Keratinocyte (primary cell): ENCODE measurements around the gene SHCBP1L. TPM values are rescaled to one million over a fixed set of nuclear protein-coding genes. Genes with fewer than 3 reads are reported as not detected.

Experiments
- DNase-seq: peaks from one replicate; pipeline ENCODE4 v3.0.0-alpha.2; 2011; ENCODE audit warnings: low read depth, missing footprints, low spot score
- FAIRE-seq: peaks from 2 replicates; lab custom pipeline; 2011; peaks lifted over from hg19 to GRCh38; lab: Jason Lieb, UNC
- H2AFZ ChIP-seq: 2 replicates; pipeline ENCODE4 v1.6.0; 2012; ENCODE audit warnings: low read length, control low read depth, inconsistent platforms; ENCODE audit not compliant: control insufficient read depth
- H3K27ac ChIP-seq: 2 replicates; pipeline ENCODE4 v1.5.1; 2011; ENCODE audit warnings: low read length; ENCODE audit not compliant: control insufficient read depth, insufficient read depth
- H3K27me3 ChIP-seq: 3 replicates; pipeline ENCODE4 v1.6.0; 2011; ENCODE audit warnings: low read length; ENCODE audit not compliant: control insufficient read depth, insufficient read depth; ENCODE audit errors: extremely low read depth
- H3K36me3 ChIP-seq, 2 experiments: 2 replicates in 1 of 2; 3 replicates in 1 of 2; pipeline ENCODE4 v1.5.1; 2011; ENCODE audit warnings: low read length in 2 of 2, mild to moderate bottlenecking in 1 of 2; ENCODE audit not compliant: control insufficient read depth in 2 of 2, insufficient read depth in 2 of 2; ENCODE audit errors: extremely low read depth in 1 of 2
- H3K4me1 ChIP-seq: 3 replicates; pipeline ENCODE4 v1.5.1; 2011; ENCODE audit warnings: low read length; ENCODE audit not compliant: control insufficient read depth, insufficient read depth; ENCODE audit errors: extremely low read depth
- H3K4me2 ChIP-seq: 3 replicates; pipeline ENCODE4 v1.6.0; 2011; ENCODE audit warnings: low read depth, low read length; ENCODE audit not compliant: control insufficient read depth, insufficient read depth; ENCODE audit errors: extremely low read depth
- H3K4me3 ChIP-seq, 3 experiments: fragments of 200-600 bp in 1 of 3; sonication (generic) in 1 of 3; 2 replicates in 2 of 3; 3 replicates in 1 of 3; pipeline ENCODE4 v1.5.1; 2011 to 2016; ENCODE audit warnings: low read length in 3 of 3, mild to moderate bottlenecking in 3 of 3, control low read depth in 2 of 3, inconsistent platforms in 1 of 3, low read depth in 1 of 3, mixed read lengths in 1 of 3, mixed run types in 1 of 3, moderate library complexity in 1 of 3; ENCODE audit not compliant: control insufficient read depth in 2 of 3, insufficient read depth in 2 of 3; ENCODE audit errors: extremely low read depth in 1 of 3
- H3K79me2 ChIP-seq: 2 replicates; pipeline ENCODE4 v1.6.0; 2012; ENCODE audit warnings: low read length; ENCODE audit not compliant: control insufficient read depth, insufficient read depth
- H3K9ac ChIP-seq: 3 replicates; pipeline ENCODE4 v1.6.0; 2011; ENCODE audit warnings: low read length; ENCODE audit not compliant: control insufficient read depth, insufficient read depth; ENCODE audit errors: extremely low read depth
- H3K9me1 ChIP-seq: 3 replicates; pipeline ENCODE4 v1.6.0; 2011; ENCODE audit warnings: low read length; ENCODE audit not compliant: control insufficient read depth, insufficient read depth; ENCODE audit errors: extremely low read depth
- H3K9me3 ChIP-seq: 2 replicates; pipeline ENCODE4 v1.5.1; 2012; ENCODE audit warnings: low read depth, low read length; ENCODE audit not compliant: control insufficient read depth
- H4K20me1 ChIP-seq: 3 replicates; pipeline ENCODE4 v1.6.0; 2011; ENCODE audit warnings: low read length; ENCODE audit not compliant: control insufficient read depth, insufficient read depth; ENCODE audit errors: extremely low read depth
- EZH2 ChIP-seq: IDR thresholded peaks from one replicate; pipeline ENCODE4 v1.6.1; 2012; ENCODE audit warnings: inconsistent platforms, mild to moderate bottlenecking, low read length, moderate library complexity
- dilution Hi-C: fragments of 300-500 bp; cut with MboI; formaldehyde crosslinking; loops from one replicate; pipeline ENCODE4 v1.7.0; 2020; ENCODE audit warnings: low sequenced_read_pairs; ENCODE audit not compliant: extremely low pct_ligation_motif_present
- polyA plus RNA-seq, 5 experiments: library from polyadenylated mRNA; depleted of rRNA in 3 of 5; stranded (reverse) in 3 of 5; stranded (forward) in 1 of 5; unstranded in 1 of 5; fragments of >200 nt; gene quantifications; 1 replicate in 1 of 5; 2 replicates in 3 of 5; 3 replicates in 1 of 5; pipeline versions ENCODE4 v1.2.1 to v1.2.3, GENCODE V29; 2011 to 2012; ENCODE audit warnings: missing spikeins in 2 of 5, low read depth in 1 of 5, low replicate concordance in 1 of 5
- TF ChIP-seq, protein P1 (sequence below), 3 experiments: IDR thresholded peaks in 1 of 3; conservative IDR thresholded peaks in 1 of 3; optimal IDR thresholded peaks in 1 of 3; 2 replicates in 2 of 3; 3 replicates in 1 of 3; pipeline versions ENCODE3 to v1.5.1; 2011; ENCODE audit warnings: low read length in 3 of 3, mild to moderate bottlenecking in 3 of 3, moderate library complexity in 2 of 3, control low read depth in 1 of 3, inconsistent platforms in 1 of 3; ENCODE audit not compliant: insufficient read depth in 2 of 3; ENCODE audit errors: extremely low read depth in 1 of 3

The SHCBP1L gene
- polyA plus RNA-seq, 1 donor (not counting 4 experiments of a cell fraction or from before 2014, with no cell fraction given) = not detected

DNA sequence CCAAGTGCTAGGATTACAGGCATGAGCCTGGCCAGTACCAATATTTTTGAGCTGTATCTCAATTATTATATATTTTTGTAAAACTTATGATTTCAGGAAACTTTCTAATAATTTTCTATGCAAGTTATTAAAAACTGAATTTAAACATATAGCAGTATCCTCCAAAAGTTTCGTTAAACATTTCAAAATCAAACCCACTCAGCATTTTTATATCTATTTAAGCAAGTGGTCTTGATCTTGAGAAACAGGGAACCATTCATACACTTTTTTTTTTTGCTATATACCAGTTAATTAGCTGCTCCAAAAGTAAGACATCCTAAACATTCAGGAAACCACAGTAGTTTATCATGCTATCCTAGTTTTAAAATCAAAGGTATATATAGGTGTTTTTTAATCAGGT lies 22.0 kb downstream of the SHCBP1L start:
- Histone ChIP-seq H3K9ac (no peak overlapping the region), H3K79me2 (no peaks in the 10 kb centered on the region), H4K20me1 (no peaks in the 10 kb centered on the region), H3K4me2 (no peak overlapping the region), H3K9me3 (no peaks in the 10 kb centered on the region), H3K27ac (no peak overlapping the region), H3K4me3 (no peak overlapping the region), H3K9me1 (no peaks in the 10 kb centered on the region), H3K4me1 (no peaks in the 10 kb centered on the region), H3K27me3 (peaks cover 3% of the 10 kb centered on the region), H2AFZ (no peak overlapping the region), H3K36me3 (no peaks in the 10 kb centered on the region)
- no peak for TF ChIP-seq EZH2
- TF ChIP-seq, protein P1, sequence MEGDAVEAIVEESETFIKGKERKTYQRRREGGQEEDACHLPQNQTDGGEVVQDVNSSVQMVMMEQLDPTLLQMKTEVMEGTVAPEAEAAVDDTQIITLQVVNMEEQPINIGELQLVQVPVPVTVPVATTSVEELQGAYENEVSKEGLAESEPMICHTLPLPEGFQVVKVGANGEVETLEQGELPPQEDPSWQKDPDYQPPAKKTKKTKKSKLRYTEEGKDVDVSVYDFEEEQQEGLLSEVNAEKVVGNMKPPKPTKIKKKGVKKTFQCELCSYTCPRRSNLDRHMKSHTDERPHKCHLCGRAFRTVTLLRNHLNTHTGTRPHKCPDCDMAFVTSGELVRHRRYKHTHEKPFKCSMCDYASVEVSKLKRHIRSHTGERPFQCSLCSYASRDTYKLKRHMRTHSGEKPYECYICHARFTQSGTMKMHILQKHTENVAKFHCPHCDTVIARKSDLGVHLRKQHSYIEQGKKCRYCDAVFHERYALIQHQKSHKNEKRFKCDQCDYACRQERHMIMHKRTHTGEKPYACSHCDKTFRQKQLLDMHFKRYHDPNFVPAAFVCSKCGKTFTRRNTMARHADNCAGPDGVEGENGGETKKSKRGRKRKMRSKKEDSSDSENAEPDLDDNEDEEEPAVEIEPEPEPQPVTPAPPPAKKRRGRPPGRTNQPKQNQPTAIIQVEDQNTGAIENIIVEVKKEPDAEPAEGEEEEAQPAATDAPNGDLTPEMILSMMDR (optimal IDR thresholded peaks at IDR 0.05 in 1 of 3, IDR thresholded peaks at IDR 0.05 in 1 of 3, conservative IDR thresholded peaks at IDR 0.05 in 1 of 3; ENCODE audit: extremely low read depth in 1 of 3, insufficient read depth in 2 of 3, low read length in 3 of 3) = no peak
- no peak for DNase-seq
- dilution Hi-C loops = no loop called here
- no peak for FAIRE-seq

DNA sequence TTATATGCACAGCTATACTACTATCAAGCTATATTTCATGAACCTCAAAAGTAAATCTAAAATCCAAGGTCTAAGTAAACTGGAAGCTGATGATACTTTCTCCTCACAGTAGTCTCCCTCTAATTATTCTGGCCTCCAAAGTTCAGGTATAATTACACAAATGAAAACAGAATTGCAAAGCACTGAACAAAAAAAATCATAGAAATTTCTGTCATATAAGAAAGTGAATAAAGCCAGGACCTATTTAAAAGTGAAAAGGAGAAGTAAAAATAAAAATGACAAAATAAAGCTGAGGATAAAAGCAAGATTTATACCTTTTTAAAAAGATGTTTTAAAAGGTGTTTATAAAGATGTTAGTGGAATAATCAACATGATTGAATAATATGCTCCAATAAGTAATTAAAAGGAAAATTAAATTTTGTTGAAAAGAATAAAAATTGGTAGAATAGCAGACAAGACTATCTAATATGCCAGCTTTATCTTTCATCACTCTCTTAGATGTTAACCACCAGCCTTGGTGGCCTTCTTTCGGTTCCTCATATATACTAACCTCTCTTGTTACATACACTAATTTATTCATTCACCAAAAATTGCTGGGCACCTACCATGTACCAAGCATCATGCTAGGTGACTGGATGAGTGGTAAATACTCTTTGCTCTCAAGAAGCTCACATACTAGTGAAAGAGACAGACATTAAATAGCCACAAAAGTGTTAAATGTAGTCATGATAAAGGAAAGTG lies 25.1 kb downstream of the SHCBP1L start:
- FAIRE-seq (no peak), DNase-seq (no peak)
- Histone ChIP-seq H3K4me3 (no peak overlapping the region), H2AFZ (no peak overlapping the region), H3K4me2 (no peak overlapping the region), H3K9ac (no peak overlapping the region), H3K27me3 (peaks cover 7% of the 10 kb centered on the region), H3K9me1 (no peaks in the 10 kb centered on the region), H4K20me1 (no peaks in the 10 kb centered on the region), H3K9me3 (no peaks in the 10 kb centered on the region), H3K79me2 (no peaks in the 10 kb centered on the region), H3K4me1 (no peaks in the 10 kb centered on the region), H3K36me3 (no peaks in the 10 kb centered on the region), H3K27ac (no peak overlapping the region)
- dilution Hi-C loops = no loop called here
- TF ChIP-seq, protein P1 (optimal IDR thresholded peaks at IDR 0.05 in 1 of 3, IDR thresholded peaks at IDR 0.05 in 1 of 3, conservative IDR thresholded peaks at IDR 0.05 in 1 of 3; ENCODE audit: extremely low read depth in 1 of 3, insufficient read depth in 2 of 3, low read length in 3 of 3) = no peak
- TF ChIP-seq EZH2 = no peak
